SK-N-SH (cell line): ENCODE measurements around the gene SYNPR. TPM values are rescaled to one million over a fixed set of nuclear protein-coding genes. Genes with fewer than 3 reads are reported as not detected.

Source experiments
- CTCF ChIA-PET: fragments of 300-600, 350-600 bp; formaldehyde crosslinking; extraction: SDS; loops from one replicate; lab custom pipeline; 2021; lab: Yijun Ruan, JAX
- POLR2A ChIA-PET: fragments of 350-600 bp; sonication (Branson Sonifier 250); formaldehyde crosslinking; extraction: SDS; loops from one replicate; lab custom pipeline; 2020; ENCODE audit warnings: antibody characterized with exemption, inconsistent platforms; lab: Yijun Ruan, JAX
- DNase-seq: peaks from one replicate; pipeline ENCODE4 v3.0.0; 2012
- H2AFZ ChIP-seq: fragments of 200-600 bp; sonication (generic); 2 replicates; pipeline ENCODE4 v1.8.1; 2016; ENCODE audit warnings: antibody characterized with exemption, mild to moderate bottlenecking, low read depth
- H3F3A ChIP-seq: fragments of 200-600 bp; sonication (generic); replicated peaks from 2 replicates; pipeline ENCODE3; 2016; ENCODE audit warnings: antibody characterized with exemption, mild to moderate bottlenecking; ENCODE audit not compliant: insufficient read depth
- H3K27ac ChIP-seq, 2 experiments: fragments of 200-500 bp in 1 of 2; fragments of 200-600 bp in 1 of 2; sonication (Bioruptor generic) in 1 of 2; sonication (generic), shearing (Covaris generic) in 1 of 2; 2 replicates each; pipeline versions ENCODE4 v1.5.1 to v1.6.1; 2014 to 2016; ENCODE audit warnings: low read depth in 2 of 2, inconsistent platforms in 1 of 2, low read length in 1 of 2, mild to moderate bottlenecking in 1 of 2, mixed read lengths in 1 of 2
- H3K27me3 ChIP-seq: fragments of 200-600 bp; sonication (generic), shearing (Covaris generic); 2 replicates; pipeline ENCODE4 v1.6.1; 2016; ENCODE audit warnings: mixed run types; ENCODE audit not compliant: insufficient read depth
- H3K36me3 ChIP-seq, 2 experiments: fragments of 200-500 bp in 1 of 2; fragments of 200-600 bp in 1 of 2; sonication (Bioruptor generic) in 1 of 2; sonication (generic) in 1 of 2; replicated peaks in 1 of 2; 2 replicates each; pipeline versions ENCODE3 to v1.5.1; 2014 to 2016; ENCODE audit warnings: low read length in 1 of 2, mild to moderate bottlenecking in 1 of 2; ENCODE audit not compliant: insufficient read depth in 2 of 2, control insufficient read depth in 1 of 2
- H3K4me1 ChIP-seq, 2 experiments: fragments of 200-500 bp in 1 of 2; fragments of 200-600 bp in 1 of 2; sonication (Bioruptor generic) in 1 of 2; sonication (generic), shearing (Covaris generic) in 1 of 2; 2 replicates each; pipeline versions ENCODE4 v1.5.1 to v1.6.1; 2014 to 2016; ENCODE audit warnings: low read depth in 1 of 2, low read length in 1 of 2, mixed run types in 1 of 2; ENCODE audit not compliant: insufficient read depth in 2 of 2, control insufficient read depth in 1 of 2
- H3K4me2 ChIP-seq: fragments of 200-600 bp; sonication (generic), shearing (Covaris generic); 2 replicates; pipeline ENCODE4 v1.6.1; 2017; ENCODE audit warnings: mixed run types
- H3K4me3 ChIP-seq, 2 experiments: fragments of 200-500 bp in 1 of 2; fragments of 200-600 bp in 1 of 2; sonication (Bioruptor generic) in 1 of 2; sonication (generic), shearing (Covaris generic) in 1 of 2; 2 replicates each; pipeline versions ENCODE4 v1.5.1 to v1.8.1; 2014 to 2016; ENCODE audit warnings: low read depth in 2 of 2, inconsistent platforms in 1 of 2, low read length in 1 of 2, mild to moderate bottlenecking in 1 of 2, mixed read lengths in 1 of 2, moderate library complexity in 1 of 2
- H3K79me2 ChIP-seq: fragments of 200-600 bp; sonication (generic); 2 replicates; pipeline ENCODE4 v1.8.1; 2017; ENCODE audit warnings: mild to moderate bottlenecking; ENCODE audit not compliant: insufficient read depth
- H3K9ac ChIP-seq: fragments of 200-600 bp; sonication (generic); 2 replicates; pipeline ENCODE4 v1.6.1; 2017; ENCODE audit warnings: mixed run types
- H3K9me2 ChIP-seq: fragments of 200-600 bp; sonication (generic); 2 replicates; pipeline ENCODE4 v1.6.1; 2017; ENCODE audit warnings: mixed run types
- H3K9me3 ChIP-seq: fragments of 200-600 bp; sonication (generic); 2 replicates; pipeline ENCODE4 v1.6.1; 2017; ENCODE audit warnings: mixed run types, mild to moderate bottlenecking, moderate library complexity
- H4K20me1 ChIP-seq: fragments of 200-600 bp; sonication (generic); 2 replicates; pipeline ENCODE4 v1.6.1; 2017; ENCODE audit warnings: mild to moderate bottlenecking, mixed run types; ENCODE audit not compliant: insufficient read depth
- ELF1 ChIP-seq: IDR thresholded peaks from 2 replicates; pipeline ENCODE4 v1.4.0; 2012
- EP300 ChIP-seq, 2 experiments: IDR thresholded peaks; 2 replicates each; pipeline versions ENCODE4 v1.4.0 to v1.6.1; 2012; ENCODE audit warnings: borderline replicate concordance in 1 of 2, low read depth in 1 of 2, low read length in 1 of 2
- FOXM1 ChIP-seq: IDR thresholded peaks from 2 replicates; pipeline ENCODE4 v1.4.0; 2012; ENCODE audit warnings: low read depth, mild to moderate bottlenecking
- GABPA ChIP-seq: IDR thresholded peaks from 2 replicates; pipeline ENCODE4 v1.4.0; 2012; ENCODE audit warnings: low read depth, mild to moderate bottlenecking
- JUND ChIP-seq: IDR thresholded peaks from 2 replicates; pipeline ENCODE4 v1.4.0; 2012
- MXI1 ChIP-seq: IDR thresholded peaks from 2 replicates; pipeline ENCODE4 v1.6.1; 2012; ENCODE audit warnings: mild to moderate bottlenecking, low read depth, low read length, improper control_type of control experiment
- NFIC ChIP-seq: IDR thresholded peaks from 2 replicates; pipeline ENCODE4 v1.4.0; 2012; ENCODE audit warnings: borderline replicate concordance
- NRF1 ChIP-seq: IDR thresholded peaks from 2 replicates; pipeline ENCODE4 v1.6.1; 2012; ENCODE audit warnings: low read depth, mild to moderate bottlenecking, low read length
- POLR2AphosphoS5 ChIP-seq: IDR thresholded peaks from 2 replicates; pipeline ENCODE4 v1.6.1; 2012; ENCODE audit warnings: low read depth, low read length
- RFX5 ChIP-seq: IDR thresholded peaks from 2 replicates; pipeline ENCODE4 v1.6.1; 2012; ENCODE audit warnings: mild to moderate bottlenecking, improper control_type of control experiment, low read length
- RXRA ChIP-seq: IDR thresholded peaks from 2 replicates; pipeline ENCODE4 v1.4.0; 2012; ENCODE audit warnings: low read depth, mild to moderate bottlenecking, borderline replicate concordance
- SIN3A ChIP-seq: IDR thresholded peaks from 2 replicates; pipeline ENCODE4 v1.6.1; 2012; ENCODE audit warnings: low read depth, mild to moderate bottlenecking, low read length, moderate library complexity, borderline replicate concordance
- SMC3 ChIP-seq: IDR thresholded peaks from 2 replicates; pipeline ENCODE4 v1.6.1; 2012; ENCODE audit warnings: low read depth, low read length, improper control_type of control experiment
- TAF1 ChIP-seq: IDR thresholded peaks from 2 replicates; pipeline ENCODE4 v1.6.1; 2012; ENCODE audit warnings: low read depth, mild to moderate bottlenecking, low read length, moderate library complexity, borderline replicate concordance
- WGBS: methylation state at CpG from one replicate; pipeline ENCODE4 v1.1.6; 2017; ENCODE audit warnings: low lambda C conversion rate; 5-methylcytosine and 5-hydroxymethylcytosine counted together
- polyA plus RNA-seq, 3 experiments: library from polyadenylated mRNA; depleted of rRNA; stranded (reverse); fragments of >200 nt; gene quantifications; 2 replicates each; pipeline ENCODE4 v1.2.3, GENCODE V29; 2012
- TF ChIP-seq, protein P1 (sequence below): fragments of 200-600 bp; sonication (generic); IDR thresholded peaks from 2 replicates; pipeline ENCODE4 v1.6.1; 2017; ENCODE audit warnings: antibody characterized with exemption, mild to moderate bottlenecking, moderate library complexity
- TF ChIP-seq, protein P2 (sequence below): fragments of 150-350 bp; IDR thresholded peaks from 2 replicates; pipeline ENCODE4 v1.6.1; 2016; ENCODE audit warnings: mild to moderate bottlenecking, low read depth, low read length
- TF ChIP-seq, protein P3 (sequence below): IDR thresholded peaks from 2 replicates; pipeline ENCODE4 v1.4.0; 2012; ENCODE audit warnings: low read depth, borderline replicate concordance
- TF ChIP-seq, protein P4 (sequence below): fragments of 150-350 bp; IDR thresholded peaks from 2 replicates; pipeline ENCODE4 v1.6.1; 2017; ENCODE audit warnings: antibody characterized with exemption, low read length, low read depth, borderline replicate concordance

SYNPR gene
- polyA plus RNA-seq, 1 of the 3 experiments (the other 2 are of a cell fraction): not detected

DNA sequence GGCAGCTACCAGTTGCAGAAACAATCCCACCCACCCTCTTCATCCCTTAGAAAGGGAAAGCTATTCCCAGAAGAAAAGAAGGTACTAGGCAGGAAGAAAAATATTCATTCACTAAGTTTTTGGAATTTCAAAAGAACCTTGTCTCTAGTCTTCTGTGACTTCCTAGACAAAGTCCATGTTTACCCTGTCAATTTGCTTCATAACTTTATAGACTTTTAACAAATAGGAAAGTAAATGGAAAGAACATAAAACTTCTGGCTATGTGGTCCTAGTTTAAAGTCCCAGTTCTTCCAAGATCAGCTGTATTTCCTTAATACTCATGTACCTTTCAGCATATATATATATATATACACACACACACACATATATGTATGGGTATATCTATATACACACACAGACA lies 230.7 kb downstream of the SYNPR start:
- H4K20me1 ChIP-seq: no peaks in the 10 kb centered on the region; the same call in 1 of the 2 replicates
- H3F3A ChIP-seq: no peaks in the 10 kb centered on the region
- no peak overlapping the region for H3K9ac ChIP-seq
- no peaks in the 10 kb centered on the region; the same call in 1 of the 2 replicates for H3K9me3 ChIP-seq
- DNase-seq: no peak
- no peak overlapping the region for H3K4me3 ChIP-seq
- H3K27ac ChIP-seq: no peak overlapping the region
- no peaks in the 10 kb centered on the region for H3K36me3 ChIP-seq
- H3K9me2 ChIP-seq: no peaks in the 10 kb centered on the region
- CTCF ChIA-PET: interaction anchor here (0.8 to 0.9 kb wide), 2 partner anchors 22 to 310 kb away, joined by 3 read pairs; no protein-coding TSS in a partner anchor
- no peak overlapping the region for H3K4me2 ChIP-seq
- no peaks in the 10 kb centered on the region for H3K27me3 ChIP-seq
- no peaks in the 10 kb centered on the region for H3K79me2 ChIP-seq
- H2AFZ ChIP-seq: no peak overlapping the region
- no peaks in the 10 kb centered on the region for H3K4me1 ChIP-seq
- POLR2A ChIA-PET: no interaction called here
- TF ChIP-seq ELF1 (no peak), FOXM1 (no peak), POLR2AphosphoS5 (no peak), TAF1 (no peak), SMC3 (no peak), SIN3A (no peak), RFX5 (no peak)
- TF ChIP-seq, protein P1, sequence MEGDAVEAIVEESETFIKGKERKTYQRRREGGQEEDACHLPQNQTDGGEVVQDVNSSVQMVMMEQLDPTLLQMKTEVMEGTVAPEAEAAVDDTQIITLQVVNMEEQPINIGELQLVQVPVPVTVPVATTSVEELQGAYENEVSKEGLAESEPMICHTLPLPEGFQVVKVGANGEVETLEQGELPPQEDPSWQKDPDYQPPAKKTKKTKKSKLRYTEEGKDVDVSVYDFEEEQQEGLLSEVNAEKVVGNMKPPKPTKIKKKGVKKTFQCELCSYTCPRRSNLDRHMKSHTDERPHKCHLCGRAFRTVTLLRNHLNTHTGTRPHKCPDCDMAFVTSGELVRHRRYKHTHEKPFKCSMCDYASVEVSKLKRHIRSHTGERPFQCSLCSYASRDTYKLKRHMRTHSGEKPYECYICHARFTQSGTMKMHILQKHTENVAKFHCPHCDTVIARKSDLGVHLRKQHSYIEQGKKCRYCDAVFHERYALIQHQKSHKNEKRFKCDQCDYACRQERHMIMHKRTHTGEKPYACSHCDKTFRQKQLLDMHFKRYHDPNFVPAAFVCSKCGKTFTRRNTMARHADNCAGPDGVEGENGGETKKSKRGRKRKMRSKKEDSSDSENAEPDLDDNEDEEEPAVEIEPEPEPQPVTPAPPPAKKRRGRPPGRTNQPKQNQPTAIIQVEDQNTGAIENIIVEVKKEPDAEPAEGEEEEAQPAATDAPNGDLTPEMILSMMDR: no peak
- TF ChIP-seq, protein P2, sequence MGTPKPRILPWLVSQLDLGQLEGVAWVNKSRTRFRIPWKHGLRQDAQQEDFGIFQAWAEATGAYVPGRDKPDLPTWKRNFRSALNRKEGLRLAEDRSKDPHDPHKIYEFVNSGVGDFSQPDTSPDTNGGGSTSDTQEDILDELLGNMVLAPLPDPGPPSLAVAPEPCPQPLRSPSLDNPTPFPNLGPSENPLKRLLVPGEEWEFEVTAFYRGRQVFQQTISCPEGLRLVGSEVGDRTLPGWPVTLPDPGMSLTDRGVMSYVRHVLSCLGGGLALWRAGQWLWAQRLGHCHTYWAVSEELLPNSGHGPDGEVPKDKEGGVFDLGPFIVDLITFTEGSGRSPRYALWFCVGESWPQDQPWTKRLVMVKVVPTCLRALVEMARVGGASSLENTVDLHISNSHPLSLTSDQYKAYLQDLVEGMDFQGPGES: no peak
- TF ChIP-seq, protein P3, sequence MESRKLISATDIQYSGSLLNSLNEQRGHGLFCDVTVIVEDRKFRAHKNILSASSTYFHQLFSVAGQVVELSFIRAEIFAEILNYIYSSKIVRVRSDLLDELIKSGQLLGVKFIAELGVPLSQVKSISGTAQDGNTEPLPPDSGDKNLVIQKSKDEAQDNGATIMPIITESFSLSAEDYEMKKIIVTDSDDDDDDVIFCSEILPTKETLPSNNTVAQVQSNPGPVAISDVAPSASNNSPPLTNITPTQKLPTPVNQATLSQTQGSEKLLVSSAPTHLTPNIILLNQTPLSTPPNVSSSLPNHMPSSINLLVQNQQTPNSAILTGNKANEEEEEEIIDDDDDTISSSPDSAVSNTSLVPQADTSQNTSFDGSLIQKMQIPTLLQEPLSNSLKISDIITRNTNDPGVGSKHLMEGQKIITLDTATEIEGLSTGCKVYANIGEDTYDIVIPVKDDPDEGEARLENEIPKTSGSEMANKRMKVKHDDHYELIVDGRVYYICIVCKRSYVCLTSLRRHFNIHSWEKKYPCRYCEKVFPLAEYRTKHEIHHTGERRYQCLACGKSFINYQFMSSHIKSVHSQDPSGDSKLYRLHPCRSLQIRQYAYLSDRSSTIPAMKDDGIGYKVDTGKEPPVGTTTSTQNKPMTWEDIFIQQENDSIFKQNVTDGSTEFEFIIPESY: no peak

DNA sequence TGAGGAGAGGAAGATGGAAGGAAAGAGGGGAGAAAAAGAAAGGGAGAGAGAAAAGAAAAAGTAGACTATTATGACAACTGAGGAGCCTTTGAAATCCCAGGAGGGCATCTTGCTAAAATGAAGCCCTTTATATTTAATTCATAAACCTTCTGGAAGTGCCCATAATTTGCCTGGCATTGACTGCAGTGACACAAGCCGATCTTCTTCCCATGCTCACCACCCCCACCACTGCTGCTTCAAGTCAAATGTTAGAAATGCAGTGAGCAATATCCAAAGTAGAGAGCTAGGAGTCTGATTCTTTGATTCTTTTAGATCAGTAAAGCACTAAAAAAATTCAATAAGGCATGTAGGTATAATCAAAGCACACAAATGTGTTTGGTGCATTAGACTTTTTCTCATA lies 235.7 kb downstream of the SYNPR start:
- TF ChIP-seq, protein P1: no peak
- TF ChIP-seq MXI1 (no peak), SMC3 (no peak), NFIC (no peak), RXRA (no peak), GABPA (no peak), EP300 (IDR thresholded peaks at IDR 0.05; ENCODE audit: borderline replicate concordance in 1 of 2, low read depth in 1 of 2, low read length in 1 of 2) (no peak), RFX5 (no peak), JUND (no peak), NRF1 (no peak)
- TF ChIP-seq, protein P4, sequence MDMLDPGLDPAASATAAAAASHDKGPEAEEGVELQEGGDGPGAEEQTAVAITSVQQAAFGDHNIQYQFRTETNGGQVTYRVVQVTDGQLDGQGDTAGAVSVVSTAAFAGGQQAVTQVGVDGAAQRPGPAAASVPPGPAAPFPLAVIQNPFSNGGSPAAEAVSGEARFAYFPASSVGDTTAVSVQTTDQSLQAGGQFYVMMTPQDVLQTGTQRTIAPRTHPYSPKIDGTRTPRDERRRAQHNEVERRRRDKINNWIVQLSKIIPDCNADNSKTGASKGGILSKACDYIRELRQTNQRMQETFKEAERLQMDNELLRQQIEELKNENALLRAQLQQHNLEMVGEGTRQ: no peak
- DNase-seq: no peak
- POLR2A ChIA-PET: no interaction called here

More for the DNA sequence above, 235.7 kb downstream of the SYNPR start:
- Histone ChIP-seq H3K9me2 (no peaks in the 10 kb centered on the region), H3K27ac (no peak overlapping the region), H3K9me3 (no peaks in the 10 kb centered on the region; the same call in 1 of the 2 replicates), H4K20me1 (no peaks in the 10 kb centered on the region; the same call in 1 of the 2 replicates), H3K4me1 (no peaks in the 10 kb centered on the region), H3K36me3 (no peaks in the 10 kb centered on the region), H3K79me2 (no peaks in the 10 kb centered on the region), H3F3A (no peaks in the 10 kb centered on the region), H3K4me2 (no peak overlapping the region), H3K9ac (no peak overlapping the region), H3K27me3 (no peaks in the 10 kb centered on the region), H2AFZ (no peak overlapping the region), H3K4me3 (no peak overlapping the region)
- CTCF ChIA-PET: no interaction called here
- WGBS: 54% methylated on average over 1 of the region's 1 CpG
